Activated B cell treated with CpG ODN at 0.5 μM for 24 hours (primary cell): ENCODE data around the gene CELSR1. TPM values are rescaled to one million over a fixed set of nuclear protein-coding genes. Genes with fewer than 3 reads are reported as not detected.

Experiments used
- ATAC-seq: fragments of 200-7000 bp; cut with Tn5 transposase; one replicate; pipeline ENCODE4 v1.10.0; 2021; ENCODE audit warnings: low read depth, mild to moderate bottlenecking, moderate library complexity
- CTCF ChIA-PET: fragments of 350-600 bp; sonication (Branson Sonifier 250); formaldehyde crosslinking; loops from one replicate; lab custom pipeline; 2021; ENCODE audit warnings: antibody characterized with exemption; lab: Charles Lee
- POLR2A ChIA-PET: fragments of 350-600 bp; sonication (Branson Sonifier 250); formaldehyde crosslinking; loops from one replicate; lab custom pipeline; 2021; ENCODE audit warnings: antibody characterized with exemption; lab: Charles Lee
- DNase-seq: peaks from one replicate; pipeline ENCODE4 v3.0.0; 2022
- H3K27ac Mint-ChIP-seq: one replicate; pipeline ENCODE4 v1.8.0; 2020; ENCODE audit warnings: mixed read lengths
- H3K27me3 Mint-ChIP-seq: one replicate; pipeline ENCODE4 v1.8.0; 2021; ENCODE audit warnings: mixed read lengths
- H3K36me3 Mint-ChIP-seq: one replicate; pipeline ENCODE4 v1.8.0; 2021; ENCODE audit warnings: low read depth, mixed read lengths
- H3K4me1 Mint-ChIP-seq: one replicate; pipeline ENCODE4 v1.8.0; 2021; ENCODE audit warnings: mixed read lengths
- H3K4me3 Mint-ChIP-seq: one replicate; pipeline ENCODE4 v1.8.0; 2020; ENCODE audit warnings: mild to moderate bottlenecking, mixed read lengths
- H3K9me3 Mint-ChIP-seq: one replicate; pipeline ENCODE4 v1.8.0; 2020; ENCODE audit warnings: mixed read lengths
- intact Hi-C: fragments of 100-400 bp; cut with micrococcal nuclease; formaldehyde crosslinking; loops from one replicate; pipeline ENCODE4 v1.15.1; 2024
- total RNA-seq: library from RNA; stranded (reverse); gene quantifications from 2 replicates; pipeline ENCODE4 v1.2.3, GENCODE V29; 2022
- TF ChIP-seq, protein P1 (sequence below): fragments of 200-600 bp; IDR thresholded peaks from one replicate; pipeline ENCODE4 v1.8.0; 2022; ENCODE audit warnings: antibody characterized with exemption, mild to moderate bottlenecking

CELSR1 gene
- total RNA-seq, 1 donor from 2014 or later, result 12.3 TPM

DNA sequence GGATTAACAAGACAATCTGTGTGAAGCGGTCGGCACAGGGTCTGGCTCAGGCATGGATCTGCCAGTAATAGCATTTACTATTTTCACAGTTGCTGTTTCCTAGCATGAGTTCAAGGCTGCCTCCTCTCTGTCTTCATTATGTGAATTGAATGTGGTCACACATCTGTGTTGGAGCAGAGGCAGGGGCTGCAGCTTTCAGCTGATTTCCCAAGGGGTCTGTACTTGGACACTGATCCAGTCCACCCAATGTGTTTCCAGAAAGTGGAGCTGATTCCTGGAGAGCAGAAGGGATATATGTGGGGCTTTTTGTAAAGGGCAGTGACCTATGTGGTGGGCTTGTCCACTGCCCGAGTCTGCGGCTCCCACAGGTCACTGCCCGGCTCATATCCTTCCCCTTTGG, 3.5 kb upstream of the CELSR1 start:
- H3K4me3 Mint-ChIP-seq, result no peak overlapping the region
- intact Hi-C loops, result loop anchor here (1.0 kb wide), 1 partner anchor 108 kb away; no protein-coding TSS in a partner anchor
- POLR2A ChIA-PET, result interaction anchor here (1.3 kb wide), 1 partner anchor 173 kb away, joined by 3 read pairs; no protein-coding TSS in a partner anchor
- DNase-seq (no peak), ATAC-seq (no peak)
- TF ChIP-seq, protein P1, sequence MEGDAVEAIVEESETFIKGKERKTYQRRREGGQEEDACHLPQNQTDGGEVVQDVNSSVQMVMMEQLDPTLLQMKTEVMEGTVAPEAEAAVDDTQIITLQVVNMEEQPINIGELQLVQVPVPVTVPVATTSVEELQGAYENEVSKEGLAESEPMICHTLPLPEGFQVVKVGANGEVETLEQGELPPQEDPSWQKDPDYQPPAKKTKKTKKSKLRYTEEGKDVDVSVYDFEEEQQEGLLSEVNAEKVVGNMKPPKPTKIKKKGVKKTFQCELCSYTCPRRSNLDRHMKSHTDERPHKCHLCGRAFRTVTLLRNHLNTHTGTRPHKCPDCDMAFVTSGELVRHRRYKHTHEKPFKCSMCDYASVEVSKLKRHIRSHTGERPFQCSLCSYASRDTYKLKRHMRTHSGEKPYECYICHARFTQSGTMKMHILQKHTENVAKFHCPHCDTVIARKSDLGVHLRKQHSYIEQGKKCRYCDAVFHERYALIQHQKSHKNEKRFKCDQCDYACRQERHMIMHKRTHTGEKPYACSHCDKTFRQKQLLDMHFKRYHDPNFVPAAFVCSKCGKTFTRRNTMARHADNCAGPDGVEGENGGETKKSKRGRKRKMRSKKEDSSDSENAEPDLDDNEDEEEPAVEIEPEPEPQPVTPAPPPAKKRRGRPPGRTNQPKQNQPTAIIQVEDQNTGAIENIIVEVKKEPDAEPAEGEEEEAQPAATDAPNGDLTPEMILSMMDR, result no peak
- H3K27ac Mint-ChIP-seq, result no peak overlapping the region
- peaks cover 12% of the 10 kb centered on the region for H3K4me1 Mint-ChIP-seq
- CTCF ChIA-PET, result interaction anchor here (1.3 to 5.5 kb wide), 2 partner anchors 167 to 173 kb away, joined by 3 to 96 read pairs; no protein-coding TSS in a partner anchor
- H3K36me3 Mint-ChIP-seq, result no peaks in the 10 kb centered on the region
- peaks cover 35% of the 10 kb centered on the region for H3K27me3 Mint-ChIP-seq
- H3K9me3 Mint-ChIP-seq, result no peaks in the 10 kb centered on the region

DNA sequence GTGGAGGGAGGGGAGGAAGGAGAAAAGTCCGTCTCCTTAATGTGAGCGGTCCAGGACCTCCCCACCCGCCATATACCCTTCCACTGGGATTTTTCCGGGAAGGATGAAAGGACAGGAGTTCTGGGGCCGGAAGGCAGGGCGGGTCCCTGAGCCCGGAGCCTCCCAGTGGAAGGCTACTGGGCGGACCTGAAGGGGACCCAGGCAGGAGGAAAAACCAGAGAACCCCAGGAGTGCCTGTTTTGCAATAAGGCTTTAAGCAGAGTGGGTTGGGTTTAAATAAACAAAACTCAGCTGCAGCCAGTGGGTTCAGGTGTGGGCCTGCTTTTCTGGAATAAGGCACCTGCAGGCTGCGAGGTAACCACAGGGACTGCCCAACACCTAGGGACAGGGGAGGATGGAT, 1.7 kb upstream of the CELSR1 start:
- DNase-seq, result no peak
- CTCF ChIA-PET, result interaction anchor here (4.5 to 5.5 kb wide), 2 partner anchors 172 kb away, joined by 18 to 96 read pairs; no protein-coding TSS in a partner anchor
- Mint-ChIP-seq H3K4me3 (peak overlapping the region; percentile 46), H3K4me1 (peaks cover 8% of the 10 kb centered on the region), H3K9me3 (no peaks in the 10 kb centered on the region), H3K36me3 (no peaks in the 10 kb centered on the region), H3K27me3 (peaks cover 36% of the 10 kb centered on the region), H3K27ac (no peak overlapping the region)
- ATAC-seq, result no peak
- TF ChIP-seq, protein P1, result no peak
- intact Hi-C loops, result no loop called here
- POLR2A ChIA-PET, result no interaction called here

DNA sequence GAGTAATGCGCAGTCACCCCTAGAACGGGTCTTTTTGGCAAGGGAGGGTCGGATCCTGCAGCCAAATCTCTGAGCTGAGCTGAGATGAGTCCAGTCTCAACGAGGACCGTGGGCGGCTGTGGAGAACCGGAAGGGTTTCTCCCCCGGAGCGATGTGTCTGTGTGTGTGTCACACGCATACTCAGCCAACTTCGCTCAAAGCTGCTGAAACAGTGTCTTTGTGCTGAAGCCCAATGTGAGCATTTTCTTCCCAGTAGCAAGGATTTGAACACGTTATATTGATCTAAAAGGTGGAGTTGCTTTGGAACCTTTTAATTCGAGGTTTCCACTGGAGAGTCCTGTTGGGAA, 1.4 kb upstream of the CELSR1 start:
- Mint-ChIP-seq H3K4me1 (peaks cover 8% of the 10 kb centered on the region), H3K27ac (no peak overlapping the region), H3K27me3 (peaks cover 36% of the 10 kb centered on the region), H3K4me3 (peak overlapping the region; percentile 46), H3K9me3 (no peaks in the 10 kb centered on the region), H3K36me3 (no peaks in the 10 kb centered on the region)
- DNase-seq, result no peak
- TF ChIP-seq, protein P1, result no peak
- no peak for ATAC-seq
- intact Hi-C loops, result no loop called here
- CTCF ChIA-PET, result interaction anchor here (4.5 kb wide), 1 partner anchor 171 kb away, joined by 18 read pairs; no protein-coding TSS in a partner anchor
- POLR2A ChIA-PET, result no interaction called here

DNA sequence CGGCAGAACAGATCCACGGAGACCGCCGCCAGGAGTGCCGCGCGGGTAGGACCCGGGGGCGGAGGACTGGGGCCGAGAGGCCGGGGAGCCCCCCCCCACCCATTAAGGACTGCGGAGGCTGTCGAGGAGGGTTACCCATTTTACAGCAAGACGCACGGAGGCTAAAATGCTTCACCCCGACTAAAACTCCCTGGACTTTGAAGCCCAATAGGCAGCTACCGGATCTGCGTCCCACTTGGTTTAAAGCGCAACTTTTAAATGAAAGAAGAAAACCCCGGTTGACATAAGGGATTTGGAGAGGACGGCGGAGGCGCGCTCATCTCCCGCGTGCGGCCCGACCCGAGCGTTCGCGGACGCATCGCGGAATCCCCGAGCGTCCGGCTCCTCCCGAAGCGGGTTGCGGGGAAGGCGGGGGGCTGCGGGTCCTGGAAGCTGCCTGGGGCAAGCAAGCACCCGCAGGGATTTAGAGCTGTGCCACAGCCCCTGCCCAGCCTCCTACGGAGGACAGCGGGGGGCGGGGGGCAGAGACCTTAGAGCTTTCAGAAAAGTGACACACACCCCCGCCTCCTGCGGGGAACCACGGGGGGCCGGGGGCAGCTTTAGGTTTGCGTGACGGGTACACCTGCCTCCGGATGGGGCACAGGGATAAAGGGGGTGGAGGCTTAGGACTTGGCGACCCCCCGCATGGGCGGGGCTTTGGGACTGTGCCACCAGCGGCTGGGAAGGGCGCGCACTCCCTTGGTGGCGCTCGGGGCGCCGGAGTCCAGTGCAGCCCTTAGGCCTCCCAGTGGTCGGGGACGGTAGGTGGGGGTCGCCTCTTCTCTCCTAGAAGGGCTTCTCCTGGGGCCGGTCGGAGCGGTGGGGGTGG, 760 bp upstream of the CELSR1 start:
- peak overlapping the region; percentile 55 for H3K4me3 Mint-ChIP-seq
- H3K27me3 Mint-ChIP-seq, result peaks cover 34% of the 10 kb centered on the region
- CTCF ChIA-PET, result interaction anchor here (4.5 kb wide), 1 partner anchor 171 kb away, joined by 18 read pairs; no protein-coding TSS in a partner anchor

More for the DNA sequence above, 760 bp upstream of the CELSR1 start:
- ATAC-seq (no peak), DNase-seq (no peak)
- Mint-ChIP-seq H3K36me3 (no peaks in the 10 kb centered on the region), H3K9me3 (no peaks in the 10 kb centered on the region), H3K4me1 (peaks cover 8% of the 10 kb centered on the region), H3K27ac (no peak overlapping the region)
- TF ChIP-seq, protein P1, result no peak
- POLR2A ChIA-PET, result interaction anchor here (0.6 kb wide), 1 partner anchor 140 kb away, joined by 3 read pairs; no protein-coding TSS in a partner anchor
- intact Hi-C loops, result no loop called here
